GM12878 (cell line): ENCODE measurements around the gene TOR2A.

Experiments used
- FOXM1 ChIP-seq: IDR thresholded peaks from 2 replicates; pipeline ENCODE4 v1.6.1; 2012; ENCODE audit warnings: low read depth, mild to moderate bottlenecking, inconsistent platforms, low read length, moderate library complexity
- GABPA ChIP-seq: IDR thresholded peaks from 2 replicates; pipeline ENCODE4 v1.6.1; 2014; ENCODE audit warnings: antibody characterized with exemption, low read depth, mild to moderate bottlenecking, inconsistent platforms
- JUNB ChIP-seq: IDR thresholded peaks from 2 replicates; pipeline ENCODE4 v1.6.1; 2016; ENCODE audit warnings: antibody characterized with exemption, mild to moderate bottlenecking
- NRF1 ChIP-seq: conservative IDR thresholded peaks from 2 replicates; pipeline ENCODE4 v1.6.1; 2011; ENCODE audit warnings: mild to moderate bottlenecking, low read depth, low read length, improper control_type of control experiment
- RAD21 ChIP-seq: IDR thresholded peaks from 2 replicates; pipeline ENCODE4 v1.6.1; 2011; ENCODE audit warnings: mild to moderate bottlenecking, low read depth, low read length, moderate library complexity; ENCODE audit not compliant: insufficient read depth
- SIN3A ChIP-seq: IDR thresholded peaks from 2 replicates; pipeline ENCODE4 v1.6.1; 2012; ENCODE audit warnings: low read depth, low read length, improper control_type of control experiment
- SREBF2 ChIP-seq: IDR thresholded peaks from 2 replicates; pipeline ENCODE4 v1.6.1; 2012; ENCODE audit warnings: mild to moderate bottlenecking, low read length
- SRF ChIP-seq, 2 experiments: IDR thresholded peaks; 2 replicates each; pipeline ENCODE4 v1.6.1; 2011; ENCODE audit warnings: low read depth in 2 of 2, low read length in 2 of 2, mild to moderate bottlenecking in 1 of 2, moderate library complexity in 1 of 2
- TF ChIP-seq, protein P1 (sequence below), 3 experiments: IDR thresholded peaks in 2 of 3; conservative IDR thresholded peaks in 1 of 3; 2 replicates each; pipeline ENCODE4 v1.5.1; 2011; ENCODE audit warnings: low read depth in 3 of 3, low read length in 3 of 3, mild to moderate bottlenecking in 3 of 3, control low read depth in 2 of 3, moderate library complexity in 2 of 3, inconsistent platforms in 1 of 3, mixed read lengths in 1 of 3; ENCODE audit not compliant: control insufficient read depth in 2 of 3, insufficient read depth in 1 of 3; ENCODE audit errors: extremely low read depth in 1 of 3
- TF ChIP-seq, protein P2 (sequence below): IDR thresholded peaks from 2 replicates; pipeline ENCODE4 v1.6.1; 2011; ENCODE audit warnings: borderline replicate concordance, low read depth, mild to moderate bottlenecking, moderate library complexity, low read length; ENCODE audit not compliant: insufficient read depth, poor library complexity, severe bottlenecking
- TF ChIP-seq, protein P3 (sequence below): fragments of 450-650 bp; formaldehyde crosslinking; IDR thresholded peaks from 2 replicates; pipeline ENCODE4 v1.4.0; 2022; ENCODE audit warnings: mild to moderate bottlenecking, moderate library complexity
- TF ChIP-seq, protein P4 (sequence below): IDR thresholded peaks from 2 replicates; pipeline ENCODE4 v1.6.1; 2012; ENCODE audit warnings: low read depth, low read length, improper control_type of control experiment

- TF ChIP-seq, protein P1, sequence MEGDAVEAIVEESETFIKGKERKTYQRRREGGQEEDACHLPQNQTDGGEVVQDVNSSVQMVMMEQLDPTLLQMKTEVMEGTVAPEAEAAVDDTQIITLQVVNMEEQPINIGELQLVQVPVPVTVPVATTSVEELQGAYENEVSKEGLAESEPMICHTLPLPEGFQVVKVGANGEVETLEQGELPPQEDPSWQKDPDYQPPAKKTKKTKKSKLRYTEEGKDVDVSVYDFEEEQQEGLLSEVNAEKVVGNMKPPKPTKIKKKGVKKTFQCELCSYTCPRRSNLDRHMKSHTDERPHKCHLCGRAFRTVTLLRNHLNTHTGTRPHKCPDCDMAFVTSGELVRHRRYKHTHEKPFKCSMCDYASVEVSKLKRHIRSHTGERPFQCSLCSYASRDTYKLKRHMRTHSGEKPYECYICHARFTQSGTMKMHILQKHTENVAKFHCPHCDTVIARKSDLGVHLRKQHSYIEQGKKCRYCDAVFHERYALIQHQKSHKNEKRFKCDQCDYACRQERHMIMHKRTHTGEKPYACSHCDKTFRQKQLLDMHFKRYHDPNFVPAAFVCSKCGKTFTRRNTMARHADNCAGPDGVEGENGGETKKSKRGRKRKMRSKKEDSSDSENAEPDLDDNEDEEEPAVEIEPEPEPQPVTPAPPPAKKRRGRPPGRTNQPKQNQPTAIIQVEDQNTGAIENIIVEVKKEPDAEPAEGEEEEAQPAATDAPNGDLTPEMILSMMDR (IDR thresholded peaks at IDR 0.05 in 2 of 3, conservative IDR thresholded peaks at IDR 0.05 in 1 of 3; ENCODE audit: control insufficient read depth in 2 of 3, extremely low read depth in 1 of 3, insufficient read depth in 1 of 3, low read depth in 3 of 3, low read length in 3 of 3) = no peak
- TF ChIP-seq RAD21 (no peak), SRF (IDR thresholded peaks at IDR 0.05; ENCODE audit: low read depth in 2 of 2, low read length in 2 of 2) (no peak), FOXM1 (no peak), NRF1 (no peak), SIN3A (no peak), GABPA (no peak), SREBF2 (no peak), JUNB (no peak)
- TF ChIP-seq, protein P2, sequence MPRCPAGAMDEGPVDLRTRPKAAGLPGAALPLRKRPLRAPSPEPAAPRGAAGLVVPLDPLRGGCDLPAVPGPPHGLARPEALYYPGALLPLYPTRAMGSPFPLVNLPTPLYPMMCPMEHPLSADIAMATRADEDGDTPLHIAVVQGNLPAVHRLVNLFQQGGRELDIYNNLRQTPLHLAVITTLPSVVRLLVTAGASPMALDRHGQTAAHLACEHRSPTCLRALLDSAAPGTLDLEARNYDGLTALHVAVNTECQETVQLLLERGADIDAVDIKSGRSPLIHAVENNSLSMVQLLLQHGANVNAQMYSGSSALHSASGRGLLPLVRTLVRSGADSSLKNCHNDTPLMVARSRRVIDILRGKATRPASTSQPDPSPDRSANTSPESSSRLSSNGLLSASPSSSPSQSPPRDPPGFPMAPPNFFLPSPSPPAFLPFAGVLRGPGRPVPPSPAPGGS = no peak
- TF ChIP-seq, protein P3, sequence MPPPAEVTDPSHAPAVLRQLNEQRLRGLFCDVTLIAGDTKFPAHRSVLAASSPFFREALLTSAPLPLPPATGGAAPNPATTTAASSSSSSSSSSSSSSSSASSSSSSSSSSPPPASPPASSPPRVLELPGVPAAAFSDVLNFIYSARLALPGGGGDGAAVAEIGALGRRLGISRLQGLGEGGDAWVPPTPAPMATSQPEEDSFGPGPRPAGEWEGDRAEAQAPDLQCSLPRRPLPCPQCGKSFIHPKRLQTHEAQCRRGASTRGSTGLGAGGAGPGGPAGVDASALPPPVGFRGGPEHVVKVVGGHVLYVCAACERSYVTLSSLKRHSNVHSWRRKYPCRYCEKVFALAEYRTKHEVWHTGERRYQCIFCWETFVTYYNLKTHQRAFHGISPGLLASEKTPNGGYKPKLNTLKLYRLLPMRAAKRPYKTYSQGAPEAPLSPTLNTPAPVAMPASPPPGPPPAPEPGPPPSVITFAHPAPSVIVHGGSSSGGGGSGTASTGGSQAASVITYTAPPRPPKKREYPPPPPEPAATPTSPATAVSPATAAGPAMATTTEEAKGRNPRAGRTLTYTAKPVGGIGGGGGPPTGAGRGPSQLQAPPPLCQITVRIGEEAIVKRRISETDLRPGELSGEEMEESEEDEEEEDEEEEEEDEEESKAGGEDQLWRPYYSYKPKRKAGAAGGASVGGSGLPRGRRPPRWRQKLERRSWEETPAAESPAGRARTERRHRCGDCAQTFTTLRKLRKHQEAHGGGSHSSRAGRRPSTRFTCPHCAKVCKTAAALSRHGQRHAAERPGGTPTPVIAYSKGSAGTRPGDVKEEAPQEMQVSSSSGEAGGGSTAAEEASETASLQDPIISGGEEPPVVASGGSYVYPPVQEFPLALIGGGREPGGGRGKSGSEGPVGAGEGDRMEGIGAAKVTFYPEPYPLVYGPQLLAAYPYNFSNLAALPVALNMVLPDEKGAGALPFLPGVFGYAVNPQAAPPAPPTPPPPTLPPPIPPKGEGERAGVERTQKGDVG (CRISPR knock-in tag) = no peak
- TF ChIP-seq, protein P4, sequence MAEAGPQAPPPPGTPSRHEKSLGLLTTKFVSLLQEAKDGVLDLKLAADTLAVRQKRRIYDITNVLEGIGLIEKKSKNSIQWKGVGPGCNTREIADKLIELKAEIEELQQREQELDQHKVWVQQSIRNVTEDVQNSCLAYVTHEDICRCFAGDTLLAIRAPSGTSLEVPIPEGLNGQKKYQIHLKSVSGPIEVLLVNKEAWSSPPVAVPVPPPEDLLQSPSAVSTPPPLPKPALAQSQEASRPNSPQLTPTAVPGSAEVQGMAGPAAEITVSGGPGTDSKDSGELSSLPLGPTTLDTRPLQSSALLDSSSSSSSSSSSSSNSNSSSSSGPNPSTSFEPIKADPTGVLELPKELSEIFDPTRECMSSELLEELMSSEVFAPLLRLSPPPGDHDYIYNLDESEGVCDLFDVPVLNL = no peak
Observed at GRCh38 chr9:127708952-127709587, 26.0 kb downstream of the TOR2A start.
